ENCODE data around the gene ADNP2.
A peak's percentile ranks its signal among the peaks of the same experiment; 100 is the strongest.

The ADNP2 gene

DNA sequence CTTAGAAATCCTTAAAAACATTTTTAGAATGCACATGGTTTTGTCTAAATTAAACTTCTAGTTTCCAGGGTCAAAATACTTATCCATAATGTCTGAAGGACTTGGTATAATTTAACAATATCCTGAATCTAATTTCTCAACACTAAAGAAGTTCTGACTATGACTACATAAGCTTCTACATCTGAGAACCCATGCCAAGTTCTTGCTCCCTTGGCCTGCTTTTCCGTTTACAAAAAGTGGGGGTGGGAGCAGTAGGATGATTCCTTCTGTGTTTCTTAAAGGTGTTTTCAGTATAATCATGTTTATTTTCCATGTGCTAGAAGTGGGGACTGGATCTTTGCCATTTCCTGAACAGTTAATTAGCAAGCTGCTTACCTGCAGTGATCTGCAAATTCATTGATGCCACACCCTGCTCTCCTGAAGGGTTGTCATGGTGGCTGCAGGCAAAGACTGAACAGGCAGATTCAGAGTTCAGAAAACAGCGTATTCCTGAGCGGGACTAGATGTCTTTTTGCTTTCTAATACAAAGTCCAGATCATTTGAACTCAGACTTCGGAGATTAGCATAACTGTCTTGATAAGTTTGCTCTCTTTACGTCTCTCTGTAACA is 36.2 kb downstream of the ADNP2 start:
- TF ChIP-seq, protein P1, sequence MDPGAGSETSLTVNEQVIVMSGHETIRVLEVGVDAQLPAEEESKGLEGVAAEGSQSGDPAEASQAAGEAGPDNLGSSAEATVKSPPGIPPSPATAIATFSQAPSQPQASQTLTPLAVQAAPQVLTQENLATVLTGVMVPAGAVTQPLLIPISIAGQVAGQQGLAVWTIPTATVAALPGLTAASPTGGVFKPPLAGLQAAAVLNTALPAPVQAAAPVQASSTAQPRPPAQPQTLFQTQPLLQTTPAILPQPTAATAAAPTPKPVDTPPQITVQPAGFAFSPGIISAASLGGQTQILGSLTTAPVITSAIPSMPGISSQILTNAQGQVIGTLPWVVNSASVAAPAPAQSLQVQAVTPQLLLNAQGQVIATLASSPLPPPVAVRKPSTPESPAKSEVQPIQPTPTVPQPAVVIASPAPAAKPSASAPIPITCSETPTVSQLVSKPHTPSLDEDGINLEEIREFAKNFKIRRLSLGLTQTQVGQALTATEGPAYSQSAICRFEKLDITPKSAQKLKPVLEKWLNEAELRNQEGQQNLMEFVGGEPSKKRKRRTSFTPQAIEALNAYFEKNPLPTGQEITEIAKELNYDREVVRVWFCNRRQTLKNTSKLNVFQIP (CRISPR knock-in tag; IDR thresholded peaks at IDR 0.05; ENCODE audit: borderline replicate concordance, low read depth): no peak
- TF ChIP-seq ZFP3 (CRISPR knock-in tag; IDR thresholded peaks at IDR 0.05) (no peak), ZFP30 (CRISPR knock-in tag; IDR thresholded peaks at IDR 0.05) (no peak), ISL1 (CRISPR knock-in tag; IDR thresholded peaks at IDR 0.05) (no peak), GLIS3 (CRISPR knock-in tag; IDR thresholded peaks at IDR 0.05) (no peak), RARB (CRISPR knock-in tag; IDR thresholded peaks at IDR 0.05) (no peak), ARNTL (CRISPR knock-in tag; IDR thresholded peaks at IDR 0.05; ENCODE audit: borderline replicate concordance, low read depth) (no peak), PPARA (CRISPR knock-in tag; IDR thresholded peaks at IDR 0.05; ENCODE audit: borderline replicate concordance) (no peak), ZNF70 (CRISPR knock-in tag; IDR thresholded peaks at IDR 0.05) (no peak), SNAI2 (CRISPR knock-in tag; IDR thresholded peaks at IDR 0.05) (no peak), CSDC2 (CRISPR knock-in tag; IDR thresholded peaks at IDR 0.05) (no peak), ZNF565 (CRISPR knock-in tag; conservative IDR thresholded peaks at IDR 0.05; ENCODE audit: low read depth) (no peak), OSR1 (CRISPR knock-in tag; IDR thresholded peaks at IDR 0.05) (no peak), BACH2 (CRISPR knock-in tag; IDR thresholded peaks at IDR 0.05; ENCODE audit: borderline replicate concordance) (no peak), TOX (CRISPR knock-in tag; IDR thresholded peaks at IDR 0.05; ENCODE audit: borderline replicate concordance) (no peak), TCF4 (CRISPR knock-in tag; IDR thresholded peaks at IDR 0.05; ENCODE audit: borderline replicate concordance) (no peak), ZNF8 (CRISPR knock-in tag; IDR thresholded peaks at IDR 0.05) (no peak)
- TF ChIP-seq, protein P2, sequence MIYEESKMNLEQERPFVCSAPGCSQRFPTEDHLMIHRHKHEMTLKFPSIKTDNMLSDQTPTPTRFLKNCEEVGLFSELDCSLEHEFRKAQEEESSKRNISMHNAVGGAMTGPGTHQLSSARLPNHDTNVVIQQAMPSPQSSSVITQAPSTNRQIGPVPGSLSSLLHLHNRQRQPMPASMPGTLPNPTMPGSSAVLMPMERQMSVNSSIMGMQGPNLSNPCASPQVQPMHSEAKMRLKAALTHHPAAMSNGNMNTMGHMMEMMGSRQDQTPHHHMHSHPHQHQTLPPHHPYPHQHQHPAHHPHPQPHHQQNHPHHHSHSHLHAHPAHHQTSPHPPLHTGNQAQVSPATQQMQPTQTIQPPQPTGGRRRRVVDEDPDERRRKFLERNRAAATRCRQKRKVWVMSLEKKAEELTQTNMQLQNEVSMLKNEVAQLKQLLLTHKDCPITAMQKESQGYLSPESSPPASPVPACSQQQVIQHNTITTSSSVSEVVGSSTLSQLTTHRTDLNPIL (CRISPR knock-in tag; IDR thresholded peaks at IDR 0.05; ENCODE audit: low read depth): no peak
- TF ChIP-seq, protein P3, sequence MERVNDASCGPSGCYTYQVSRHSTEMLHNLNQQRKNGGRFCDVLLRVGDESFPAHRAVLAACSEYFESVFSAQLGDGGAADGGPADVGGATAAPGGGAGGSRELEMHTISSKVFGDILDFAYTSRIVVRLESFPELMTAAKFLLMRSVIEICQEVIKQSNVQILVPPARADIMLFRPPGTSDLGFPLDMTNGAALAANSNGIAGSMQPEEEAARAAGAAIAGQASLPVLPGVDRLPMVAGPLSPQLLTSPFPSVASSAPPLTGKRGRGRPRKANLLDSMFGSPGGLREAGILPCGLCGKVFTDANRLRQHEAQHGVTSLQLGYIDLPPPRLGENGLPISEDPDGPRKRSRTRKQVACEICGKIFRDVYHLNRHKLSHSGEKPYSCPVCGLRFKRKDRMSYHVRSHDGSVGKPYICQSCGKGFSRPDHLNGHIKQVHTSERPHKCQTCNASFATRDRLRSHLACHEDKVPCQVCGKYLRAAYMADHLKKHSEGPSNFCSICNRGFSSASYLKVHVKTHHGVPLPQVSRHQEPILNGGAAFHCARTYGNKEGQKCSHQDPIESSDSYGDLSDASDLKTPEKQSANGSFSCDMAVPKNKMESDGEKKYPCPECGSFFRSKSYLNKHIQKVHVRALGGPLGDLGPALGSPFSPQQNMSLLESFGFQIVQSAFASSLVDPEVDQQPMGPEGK (CRISPR knock-in tag; IDR thresholded peaks at IDR 0.05; ENCODE audit: borderline replicate concordance): no peak
- no peak for ATAC-seq

DNA sequence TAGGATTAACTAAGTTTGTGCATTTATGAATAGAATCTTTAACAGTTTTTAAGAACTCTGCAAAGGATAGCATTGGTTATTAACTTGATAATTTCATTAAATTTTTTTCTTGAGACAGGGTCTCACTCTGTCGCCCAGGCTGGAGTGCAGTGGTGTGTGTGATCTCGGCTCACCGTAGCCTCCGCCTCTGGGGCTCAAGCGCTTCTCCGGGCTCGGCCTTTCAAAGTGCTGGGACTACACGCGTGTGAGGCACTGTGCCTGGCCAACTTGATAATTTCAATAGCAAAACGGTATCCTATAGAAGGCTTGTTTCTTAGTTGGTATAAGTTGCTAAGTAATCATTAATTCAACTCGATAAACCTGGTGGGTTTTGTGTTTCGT is 38.0 kb downstream of the ADNP2 start:
- TF ChIP-seq, protein P3 (CRISPR knock-in tag; IDR thresholded peaks at IDR 0.05; ENCODE audit: borderline replicate concordance): no peak
- TF ChIP-seq CSDC2 (CRISPR knock-in tag; IDR thresholded peaks at IDR 0.05) (no peak), PPARA (CRISPR knock-in tag; IDR thresholded peaks at IDR 0.05; ENCODE audit: borderline replicate concordance) (no peak), TCF4 (CRISPR knock-in tag; IDR thresholded peaks at IDR 0.05; ENCODE audit: borderline replicate concordance) (no peak), ZFP3 (CRISPR knock-in tag; IDR thresholded peaks at IDR 0.05) (no peak), ZNF8 (CRISPR knock-in tag; IDR thresholded peaks at IDR 0.05) (no peak), ARNTL (CRISPR knock-in tag; IDR thresholded peaks at IDR 0.05; ENCODE audit: borderline replicate concordance, low read depth) (no peak), GLIS3 (CRISPR knock-in tag; IDR thresholded peaks at IDR 0.05) (no peak), ZNF565 (CRISPR knock-in tag; conservative IDR thresholded peaks at IDR 0.05; ENCODE audit: low read depth) (no peak), SNAI2 (CRISPR knock-in tag; IDR thresholded peaks at IDR 0.05) (no peak)
- TF ChIP-seq, protein P4, sequence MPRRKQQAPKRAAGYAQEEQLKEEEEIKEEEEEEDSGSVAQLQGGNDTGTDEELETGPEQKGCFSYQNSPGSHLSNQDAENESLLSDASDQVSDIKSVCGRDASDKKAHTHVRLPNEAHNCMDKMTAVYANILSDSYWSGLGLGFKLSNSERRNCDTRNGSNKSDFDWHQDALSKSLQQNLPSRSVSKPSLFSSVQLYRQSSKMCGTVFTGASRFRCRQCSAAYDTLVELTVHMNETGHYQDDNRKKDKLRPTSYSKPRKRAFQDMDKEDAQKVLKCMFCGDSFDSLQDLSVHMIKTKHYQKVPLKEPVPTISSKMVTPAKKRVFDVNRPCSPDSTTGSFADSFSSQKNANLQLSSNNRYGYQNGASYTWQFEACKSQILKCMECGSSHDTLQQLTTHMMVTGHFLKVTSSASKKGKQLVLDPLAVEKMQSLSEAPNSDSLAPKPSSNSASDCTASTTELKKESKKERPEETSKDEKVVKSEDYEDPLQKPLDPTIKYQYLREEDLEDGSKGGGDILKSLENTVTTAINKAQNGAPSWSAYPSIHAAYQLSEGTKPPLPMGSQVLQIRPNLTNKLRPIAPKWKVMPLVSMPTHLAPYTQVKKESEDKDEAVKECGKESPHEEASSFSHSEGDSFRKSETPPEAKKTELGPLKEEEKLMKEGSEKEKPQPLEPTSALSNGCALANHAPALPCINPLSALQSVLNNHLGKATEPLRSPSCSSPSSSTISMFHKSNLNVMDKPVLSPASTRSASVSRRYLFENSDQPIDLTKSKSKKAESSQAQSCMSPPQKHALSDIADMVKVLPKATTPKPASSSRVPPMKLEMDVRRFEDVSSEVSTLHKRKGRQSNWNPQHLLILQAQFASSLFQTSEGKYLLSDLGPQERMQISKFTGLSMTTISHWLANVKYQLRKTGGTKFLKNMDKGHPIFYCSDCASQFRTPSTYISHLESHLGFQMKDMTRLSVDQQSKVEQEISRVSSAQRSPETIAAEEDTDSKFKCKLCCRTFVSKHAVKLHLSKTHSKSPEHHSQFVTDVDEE (CRISPR knock-in tag; IDR thresholded peaks at IDR 0.05): no peak
- ATAC-seq: peak; percentile 55
